Breast epithelium (tissue), 3 donors: ENCODE results near the gene PSMG3.

ENCODE experiments used
- CTCF ChIP-seq, 3 donors: fragments of 450-650 bp; IDR thresholded peaks; one replicate each; pipeline ENCODE4 v1.5.1; 2016 to 2017; ENCODE audit warnings: antibody characterized with exemption in 3 of 3, mild to moderate bottlenecking in 3 of 3, moderate library complexity in 3 of 3
- POLR2A ChIP-seq: fragments of 450-650 bp; IDR thresholded peaks from one replicate; pipeline ENCODE4 v1.6.1; 2016; ENCODE audit warnings: antibody characterized with exemption, mild to moderate bottlenecking, moderate library complexity
- POLR2AphosphoS5 ChIP-seq, 3 donors: sonication (generic); formaldehyde crosslinking; IDR thresholded peaks; one replicate each; pipeline ENCODE4 v1.6.1; 2017; ENCODE audit warnings: antibody characterized with exemption in 3 of 3

- no peak for TF ChIP-seq CTCF (IDR thresholded peaks at IDR 0.05)
- TF ChIP-seq POLR2A: no peak
- TF ChIP-seq POLR2AphosphoS5 (IDR thresholded peaks at IDR 0.05): no peak
These were observed 32.6 kb upstream of the PSMG3 start for GRCh38 chr7:1602386-1602785.
